Mesenteric fat pad (tissue), 1 donor: ENCODE measurements around the gene ZBTB17. TPM values are rescaled to one million over a fixed set of nuclear protein-coding genes. Genes with fewer than 3 reads are reported as not detected.
A peak's percentile ranks its signal among the peaks of the same experiment; 100 is the strongest.
"Not testable (repeated sequence)": the region's sequence is repeated elsewhere in the genome, so short reads cannot be mapped to it uniquely, and the experiment has no call there.

Source experiments
- DNase-seq: peaks from one replicate; pipeline ENCODE4 v3.0.0-alpha.2; 2020; ENCODE audit warnings: low spot score
- total RNA-seq: library from RNA; stranded (reverse); fragmentation: NEBNext Ultra II Directional; extraction: Animal tissue kit (Norgen Biotek cat#: 25700); gene quantifications from one replicate; pipeline ENCODE4 v1.2.1, GENCODE V29; 2021
- donor health status: DM: yes; HTN: yes; CAD: no.

The ZBTB17 gene
- total RNA-seq, 1 donor from 2014 or later: 29.9 TPM

DNA sequence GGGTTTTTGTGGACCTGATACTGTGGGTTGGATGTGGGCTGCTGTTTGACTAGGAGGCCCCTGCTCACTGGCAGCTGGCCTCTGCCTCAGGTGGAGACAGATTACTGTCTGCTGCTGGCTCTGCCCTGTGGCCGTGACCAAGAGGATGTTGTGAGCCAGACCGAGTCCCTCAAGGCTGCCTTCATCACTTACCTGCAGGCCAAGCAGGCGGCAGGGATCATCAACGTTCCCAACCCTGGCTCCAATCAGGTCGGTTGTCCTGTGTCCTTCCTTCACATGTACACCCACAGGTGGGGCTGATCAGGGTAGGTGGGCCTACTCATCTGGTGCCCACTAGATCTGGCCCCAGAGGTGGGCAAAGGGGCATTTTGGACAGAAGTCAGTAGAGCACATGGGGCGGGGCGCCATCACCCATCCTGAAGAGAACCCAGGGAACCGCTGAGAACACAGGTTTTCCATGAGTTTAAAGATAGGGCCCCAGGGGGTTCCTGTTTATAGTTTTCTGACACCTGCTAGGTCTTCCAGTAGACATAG lies 37.2 kb downstream of the ZBTB17 start:
- DNase-seq: peak; percentile 62

DNA sequence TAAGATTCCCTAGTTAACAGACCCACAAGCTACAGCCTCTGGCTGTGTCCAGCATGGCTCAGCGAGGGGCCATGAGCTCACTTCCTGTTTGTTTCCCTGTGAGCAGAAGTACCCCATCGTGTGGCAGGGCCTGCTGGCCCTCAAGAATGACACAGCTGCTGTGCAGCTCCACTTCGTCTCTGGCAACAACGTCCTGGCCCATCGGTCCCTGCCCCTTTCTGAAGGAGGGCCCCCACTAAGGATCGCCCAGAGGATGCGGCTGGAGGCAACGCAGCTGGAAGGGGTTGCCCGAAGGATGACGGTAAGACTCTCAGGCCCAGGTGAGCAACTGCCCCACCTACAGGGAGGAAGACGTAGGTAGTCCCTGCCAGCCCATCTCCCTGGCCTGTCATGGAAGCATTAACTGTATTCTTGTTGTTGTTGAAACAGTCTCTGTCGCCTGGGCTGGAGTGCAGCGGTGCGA lies 38.2 kb downstream of the ZBTB17 start:
- peak; percentile 74 for DNase-seq

DNA sequence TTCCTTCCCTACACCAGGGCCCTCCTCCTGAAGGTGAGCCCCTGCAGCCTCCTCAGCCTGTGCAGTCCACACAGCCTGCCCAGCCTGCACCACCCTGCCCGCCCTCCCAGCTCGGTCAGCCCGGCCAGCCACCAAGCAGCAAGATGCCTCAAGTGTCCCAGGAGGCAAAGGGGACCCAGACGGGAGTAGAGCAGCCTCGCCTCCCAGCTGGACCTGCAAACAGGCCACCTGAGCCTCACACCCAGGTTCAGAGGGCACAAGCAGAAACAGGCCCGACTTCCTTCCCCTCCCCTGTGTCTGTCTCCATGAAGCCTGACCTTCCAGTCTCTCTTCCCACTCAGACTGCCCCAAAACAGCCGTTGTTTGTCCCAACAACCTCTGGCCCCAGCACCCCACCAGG lies 38.8 kb downstream of the ZBTB17 start:
- DNase-seq: peak; percentile 84

DNA sequence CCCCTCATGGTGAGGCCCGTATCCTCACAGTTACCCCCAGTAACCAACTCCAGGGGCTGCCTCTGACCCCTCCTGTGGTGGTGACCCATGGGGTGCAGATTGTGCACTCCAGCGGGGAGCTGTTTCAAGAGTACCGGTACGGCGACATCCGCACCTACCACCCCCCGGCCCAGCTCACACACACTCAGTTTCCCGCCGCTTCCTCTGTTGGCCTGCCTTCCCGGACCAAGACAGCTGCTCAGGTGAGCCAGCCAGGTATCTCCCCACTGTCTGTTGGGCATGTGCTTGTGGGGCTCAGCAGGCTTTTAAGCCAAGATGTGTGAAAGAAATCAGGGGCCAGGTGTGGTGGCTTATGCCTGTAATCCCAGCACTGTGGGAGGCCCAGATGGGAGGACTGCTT lies 39.9 kb downstream of the ZBTB17 start:
- peak; percentile 85 for DNase-seq

DNA sequence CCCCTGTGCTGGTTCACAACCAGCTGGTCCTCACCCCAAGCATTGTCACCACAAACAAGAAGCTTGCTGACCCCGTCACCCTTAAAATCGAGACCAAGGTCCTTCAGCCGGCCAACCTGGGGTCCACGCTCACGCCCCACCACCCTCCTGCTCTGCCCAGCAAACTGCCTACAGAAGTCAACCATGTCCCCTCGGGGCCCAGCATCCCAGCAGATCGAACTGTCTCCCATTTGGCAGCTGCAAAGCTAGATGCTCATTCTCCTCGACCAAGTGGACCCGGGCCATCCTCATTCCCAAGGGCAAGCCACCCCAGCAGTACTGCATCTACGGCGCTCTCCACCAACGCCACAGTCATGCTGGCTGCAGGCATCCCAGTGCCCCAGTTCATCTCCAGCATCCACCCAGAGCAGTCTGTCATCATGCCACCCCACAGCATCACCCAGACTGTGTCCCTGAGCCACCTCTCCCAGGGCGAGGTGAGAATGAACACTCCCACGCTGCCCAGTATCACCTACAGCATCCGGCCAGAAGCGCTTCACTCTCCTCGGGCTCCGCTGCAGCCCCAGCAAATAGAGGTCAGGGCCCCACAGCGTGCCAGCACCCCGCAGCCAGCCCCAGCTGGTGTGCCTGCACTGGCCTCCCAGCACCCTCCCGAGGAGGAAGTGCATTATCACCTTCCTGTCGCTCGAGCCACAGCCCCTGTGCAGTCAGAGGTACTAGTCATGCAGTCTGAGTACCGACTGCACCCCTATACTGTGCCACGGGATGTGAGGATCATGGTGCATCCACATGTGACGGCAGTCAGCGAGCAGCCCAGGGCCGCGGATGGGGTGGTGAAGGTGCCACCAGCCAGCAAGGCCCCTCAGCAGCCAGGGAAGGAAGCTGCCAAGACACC lies 40.6 kb downstream of the ZBTB17 start:
- DNase-seq: peak; percentile 75

DNA sequence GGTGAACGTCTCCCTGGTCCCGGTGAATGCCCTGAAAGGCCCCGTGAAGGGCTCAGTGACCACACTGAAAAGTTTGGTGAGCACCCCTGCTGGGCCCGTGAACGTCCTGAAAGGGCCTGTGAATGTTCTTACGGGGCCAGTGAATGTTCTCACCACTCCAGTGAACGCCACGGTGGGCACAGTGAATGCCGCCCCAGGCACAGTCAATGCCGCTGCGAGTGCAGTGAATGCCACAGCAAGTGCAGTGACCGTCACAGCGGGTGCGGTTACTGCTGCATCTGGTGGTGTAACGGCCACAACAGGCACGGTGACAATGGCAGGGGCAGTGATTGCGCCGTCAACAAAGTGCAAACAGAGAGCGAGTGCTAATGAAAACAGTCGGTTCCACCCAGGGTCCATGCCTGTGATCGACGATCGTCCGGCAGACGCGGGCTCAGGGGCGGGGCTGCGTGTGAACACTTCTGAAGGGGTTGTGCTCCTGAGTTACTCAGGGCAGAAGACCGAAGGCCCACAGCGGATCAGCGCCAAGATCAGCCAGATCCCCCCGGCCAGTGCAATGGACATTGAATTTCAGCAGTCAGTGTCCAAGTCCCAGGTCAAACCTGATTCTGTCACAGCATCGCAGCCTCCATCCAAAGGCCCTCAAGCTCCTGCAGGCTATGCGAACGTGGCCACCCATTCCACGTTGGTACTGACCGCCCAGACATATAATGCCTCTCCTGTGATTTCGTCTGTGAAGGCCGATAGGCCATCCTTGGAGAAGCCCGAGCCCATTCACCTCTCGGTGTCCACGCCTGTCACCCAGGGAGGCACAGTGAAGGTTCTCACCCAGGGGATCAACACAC lies 41.5 kb downstream of the ZBTB17 start:
- peak; percentile 75 for DNase-seq

DNA sequence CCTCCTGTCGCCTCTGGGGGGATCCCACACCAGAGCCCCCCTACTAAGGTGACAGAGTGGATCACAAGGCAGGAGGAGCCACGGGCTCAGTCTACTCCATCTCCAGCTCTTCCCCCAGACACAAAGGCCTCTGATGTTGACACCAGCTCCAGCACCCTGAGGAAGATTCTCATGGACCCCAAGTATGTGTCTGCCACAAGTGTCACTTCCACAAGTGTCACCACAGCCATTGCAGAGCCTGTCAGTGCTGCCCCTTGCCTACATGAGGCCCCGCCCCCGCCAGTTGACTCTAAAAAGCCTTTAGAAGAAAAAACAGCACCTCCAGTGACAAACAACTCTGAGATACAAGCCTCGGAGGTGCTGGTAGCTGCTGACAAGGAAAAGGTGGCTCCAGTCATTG lies 42.2 kb downstream of the ZBTB17 start:
- peak; percentile 60 for DNase-seq

DNA sequence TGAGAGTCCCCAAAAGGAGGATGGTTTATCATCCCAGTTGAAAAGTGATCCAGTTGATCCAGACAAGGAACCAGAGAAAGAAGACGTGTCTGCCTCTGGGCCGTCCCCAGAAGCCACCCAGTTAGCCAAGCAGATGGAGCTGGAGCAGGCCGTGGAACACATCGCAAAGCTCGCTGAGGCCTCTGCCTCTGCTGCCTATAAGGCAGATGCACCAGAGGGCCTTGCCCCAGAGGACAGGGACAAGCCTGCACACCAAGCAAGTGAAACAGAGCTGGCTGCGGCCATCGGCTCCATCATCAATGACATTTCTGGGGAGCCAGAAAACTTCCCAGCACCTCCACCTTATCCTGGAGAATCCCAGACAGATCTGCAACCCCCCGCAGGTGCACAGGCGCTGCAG lies 43.3 kb downstream of the ZBTB17 start:
- peak; percentile 67 for DNase-seq

DNA sequence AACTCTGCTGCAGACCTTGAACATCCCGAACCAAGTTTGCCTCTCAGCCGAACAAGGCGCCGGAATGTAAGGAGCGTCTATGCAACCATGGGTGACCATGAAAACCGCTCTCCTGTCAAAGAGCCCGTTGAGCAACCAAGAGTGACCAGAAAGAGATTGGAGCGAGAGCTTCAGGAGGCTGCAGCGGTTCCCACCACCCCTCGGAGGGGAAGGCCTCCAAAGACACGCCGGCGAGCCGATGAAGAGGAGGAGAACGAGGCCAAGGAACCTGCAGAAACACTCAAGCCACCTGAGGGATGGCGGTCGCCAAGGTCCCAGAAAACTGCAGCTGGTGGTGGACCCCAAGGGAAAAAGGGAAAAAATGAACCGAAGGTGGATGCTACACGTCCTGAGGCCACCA lies 44.0 kb downstream of the ZBTB17 start:
- no peak for DNase-seq

DNA sequence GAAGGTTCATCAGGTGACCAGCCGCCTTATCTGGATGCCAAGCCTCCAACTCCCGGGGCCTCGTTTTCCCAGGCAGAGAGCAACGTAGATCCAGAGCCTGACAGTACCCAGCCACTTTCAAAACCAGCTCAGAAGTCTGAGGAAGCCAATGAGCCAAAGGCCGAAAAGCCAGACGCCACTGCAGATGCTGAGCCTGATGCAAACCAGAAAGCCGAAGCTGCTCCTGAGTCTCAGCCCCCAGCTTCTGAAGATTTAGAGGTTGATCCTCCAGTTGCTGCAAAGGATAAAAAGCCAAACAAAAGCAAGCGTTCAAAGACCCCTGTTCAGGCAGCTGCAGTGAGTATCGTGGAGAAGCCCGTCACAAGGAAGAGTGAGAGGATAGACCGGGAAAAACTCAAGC lies 44.5 kb downstream of the ZBTB17 start:
- no peak for DNase-seq

DNA sequence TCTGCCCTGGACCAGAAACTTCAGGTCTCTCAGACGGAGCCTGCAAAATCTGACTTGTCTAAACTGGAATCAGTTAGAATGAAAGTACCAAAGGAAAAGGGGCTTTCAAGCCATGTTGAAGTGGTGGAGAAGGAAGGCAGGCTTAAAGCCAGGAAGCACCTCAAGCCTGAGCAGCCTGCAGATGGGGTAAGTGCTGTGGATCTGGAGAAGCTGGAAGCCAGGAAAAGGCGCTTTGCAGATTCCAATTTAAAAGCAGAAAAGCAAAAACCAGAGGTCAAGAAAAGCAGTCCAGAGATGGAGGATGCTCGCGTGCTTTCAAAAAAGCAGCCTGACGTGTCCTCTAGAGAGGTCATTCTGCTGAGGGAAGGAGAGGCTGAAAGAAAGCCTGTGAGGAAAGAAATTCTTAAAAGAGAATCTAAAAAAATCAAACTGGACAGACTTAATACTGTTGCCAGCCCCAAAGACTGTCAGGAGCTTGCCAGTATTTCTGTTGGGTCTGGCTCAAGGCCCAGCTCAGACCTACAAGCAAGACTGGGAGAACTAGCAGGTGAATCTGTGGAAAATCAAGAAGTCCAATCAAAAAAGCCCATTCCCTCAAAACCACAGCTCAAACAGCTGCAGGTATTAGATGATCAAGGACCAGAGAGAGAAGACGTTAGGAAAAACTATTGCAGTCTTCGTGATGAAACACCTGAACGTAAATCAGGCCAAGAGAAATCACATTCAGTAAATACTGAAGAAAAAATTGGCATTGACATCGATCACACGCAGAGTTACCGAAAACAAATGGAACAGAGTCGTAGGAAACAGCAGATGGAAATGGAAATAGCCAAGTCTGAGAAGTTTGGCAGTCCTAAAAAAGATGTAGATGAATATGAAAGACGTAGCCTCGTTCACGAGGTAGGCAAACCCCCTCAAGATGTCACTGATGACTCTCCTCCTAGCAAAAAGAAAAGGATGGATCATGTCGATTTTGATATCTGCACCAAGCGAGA lies 46.6 kb downstream of the ZBTB17 start:
- DNase-seq: no peak

DNA sequence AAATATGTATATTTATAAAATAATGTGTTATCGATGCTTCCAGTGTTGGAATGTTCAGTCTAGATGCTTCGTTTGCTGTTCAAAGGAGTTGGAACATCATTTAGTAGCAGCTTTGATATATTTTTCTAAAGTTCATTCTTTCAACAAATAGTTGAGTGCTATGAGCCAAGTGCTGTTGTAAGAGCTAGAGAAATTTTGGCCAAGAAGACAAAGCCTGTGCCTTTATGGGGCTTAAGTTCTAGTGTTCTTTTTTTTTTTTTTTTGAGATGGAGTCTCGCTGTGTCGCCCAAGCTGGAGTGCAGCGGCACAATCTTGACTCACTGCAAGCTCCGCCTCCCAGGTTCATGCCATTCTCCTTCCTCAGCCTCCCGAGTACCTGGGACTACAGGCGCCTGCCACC lies 49.5 kb downstream of the ZBTB17 start:
- DNase-seq: not testable (repeated sequence)

DNA sequence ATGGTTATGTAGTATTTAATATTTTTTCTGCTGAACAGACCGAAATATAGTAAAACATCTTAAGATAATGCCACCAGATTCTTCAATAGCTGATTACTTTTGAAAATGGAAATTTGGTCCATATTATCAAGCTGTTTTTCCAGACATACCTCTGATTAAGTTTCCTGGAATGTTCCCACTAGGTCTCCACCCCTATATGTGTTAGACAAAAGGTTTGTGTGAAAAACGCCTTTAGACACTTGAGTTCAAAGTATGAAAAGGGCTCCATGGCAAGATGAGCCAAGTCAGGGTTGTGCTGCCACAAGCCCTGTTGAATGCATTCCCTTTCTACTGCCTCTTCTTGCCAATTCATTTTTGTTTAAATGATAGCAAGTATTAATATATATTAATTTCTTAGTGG lies 52.7 kb downstream of the ZBTB17 start:
- no peak for DNase-seq

DNA sequence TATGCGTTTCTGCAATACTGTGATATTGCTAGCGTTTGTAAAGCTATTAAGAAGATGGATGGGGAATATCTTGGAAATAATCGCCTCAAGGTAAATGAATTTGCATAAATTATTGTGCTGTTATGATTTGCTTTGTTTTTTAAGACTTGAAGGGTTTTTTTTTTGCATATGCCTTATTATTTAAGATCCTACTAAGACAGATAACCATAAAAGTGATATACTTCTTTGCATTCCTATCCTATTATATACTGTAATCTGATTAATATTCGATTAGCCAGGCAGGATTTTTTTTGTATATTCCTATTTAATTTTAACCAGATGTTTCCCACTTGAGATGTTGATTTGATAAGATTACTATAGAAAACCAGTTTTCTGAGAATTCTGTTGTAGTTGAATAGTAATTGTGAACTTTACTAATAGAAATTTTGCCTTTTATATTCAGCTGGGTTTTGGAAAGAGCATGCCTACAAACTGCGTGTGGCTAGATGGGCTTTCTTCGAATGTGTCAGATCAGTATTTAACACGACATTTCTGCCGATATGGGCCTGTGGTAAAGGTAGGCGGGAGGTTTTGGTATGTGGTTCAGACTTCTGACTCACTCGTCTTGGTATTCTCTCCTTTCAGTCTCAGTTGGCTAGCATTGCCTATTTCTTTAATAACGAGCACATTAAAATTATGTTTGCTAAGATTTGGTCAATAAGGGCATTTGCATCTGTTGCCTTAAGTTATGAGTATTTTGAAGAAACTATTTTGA lies 56.8 kb downstream of the ZBTB17 start:
- no peak for DNase-seq

DNA sequence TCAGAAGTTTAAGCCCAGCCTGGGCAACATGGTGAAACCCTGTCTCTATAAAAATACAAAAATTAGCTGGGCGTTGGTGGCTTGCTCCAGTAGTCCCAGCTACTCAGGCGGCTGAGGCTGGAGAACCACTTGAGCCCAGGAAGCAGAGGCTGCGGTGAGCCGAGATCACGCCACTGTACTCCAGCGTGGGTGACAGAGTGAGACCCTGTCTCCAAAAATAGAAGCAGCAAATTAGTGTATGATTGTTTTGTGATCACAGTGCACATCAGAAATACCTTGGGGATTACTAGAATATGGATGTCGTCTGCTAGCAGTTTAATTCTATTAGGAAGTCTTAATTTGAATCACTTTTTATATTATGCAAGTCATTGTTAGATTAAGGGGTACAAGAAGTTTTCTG lies 59.0 kb downstream of the ZBTB17 start:
- DNase-seq: no peak

DNA sequence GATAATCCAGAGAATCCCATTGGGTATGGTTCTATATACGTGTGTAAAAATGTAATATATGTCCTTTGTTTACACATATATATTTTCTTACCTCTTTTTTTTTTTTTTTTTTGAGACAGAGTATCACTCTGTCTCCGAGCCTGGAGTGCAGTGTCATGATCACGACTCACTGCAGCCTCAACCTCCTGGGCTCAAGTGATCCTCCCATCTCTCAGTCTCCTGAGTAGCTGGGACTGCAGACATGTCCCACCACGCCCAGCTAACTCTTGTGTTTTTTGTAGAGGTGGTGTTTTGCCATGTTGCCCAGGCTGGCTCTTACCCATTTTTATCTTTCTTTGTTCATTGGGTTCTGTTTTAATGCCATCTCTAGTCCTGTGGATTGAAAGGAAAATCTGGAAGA lies 59.5 kb downstream of the ZBTB17 start:
- no peak for DNase-seq

DNA sequence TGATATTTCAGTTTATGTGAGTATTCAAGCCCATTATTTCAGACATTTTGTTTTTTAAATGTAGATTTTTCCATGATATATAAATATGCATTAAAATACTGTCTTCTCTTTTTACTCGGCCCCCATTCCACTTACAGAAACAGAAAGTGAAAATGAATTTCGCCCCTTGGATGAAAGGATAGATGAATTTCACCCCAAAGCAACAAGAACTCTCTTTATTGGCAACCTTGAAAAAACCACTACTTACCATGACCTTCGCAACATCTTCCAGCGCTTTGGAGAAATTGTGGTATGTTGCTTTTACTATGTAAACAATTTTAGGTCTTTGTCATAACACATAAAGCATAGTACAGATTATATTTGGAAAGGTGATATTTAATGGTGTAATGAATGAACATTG lies 59.9 kb downstream of the ZBTB17 start:
- no peak for DNase-seq

DNA sequence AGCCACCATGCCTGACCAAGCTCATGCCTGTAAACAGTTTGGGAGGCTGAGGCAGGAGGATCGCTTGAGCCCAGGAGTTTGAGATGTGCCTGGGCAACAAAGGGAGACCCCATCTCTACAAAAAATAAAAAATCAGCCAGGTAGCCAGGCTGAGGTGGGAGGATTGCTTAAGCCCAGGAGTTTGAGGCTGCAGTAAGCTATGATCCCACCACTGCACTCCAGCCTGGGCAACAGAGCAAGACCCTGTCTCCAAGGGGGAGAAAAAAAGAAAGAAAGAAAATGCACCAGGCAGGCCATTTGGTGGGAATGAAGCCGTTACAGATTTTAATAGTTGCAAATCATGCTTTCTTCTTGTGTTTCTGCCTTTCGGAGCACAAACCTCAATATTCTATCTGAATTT lies 62.3 kb downstream of the ZBTB17 start:
- not testable (repeated sequence) for DNase-seq

DNA sequence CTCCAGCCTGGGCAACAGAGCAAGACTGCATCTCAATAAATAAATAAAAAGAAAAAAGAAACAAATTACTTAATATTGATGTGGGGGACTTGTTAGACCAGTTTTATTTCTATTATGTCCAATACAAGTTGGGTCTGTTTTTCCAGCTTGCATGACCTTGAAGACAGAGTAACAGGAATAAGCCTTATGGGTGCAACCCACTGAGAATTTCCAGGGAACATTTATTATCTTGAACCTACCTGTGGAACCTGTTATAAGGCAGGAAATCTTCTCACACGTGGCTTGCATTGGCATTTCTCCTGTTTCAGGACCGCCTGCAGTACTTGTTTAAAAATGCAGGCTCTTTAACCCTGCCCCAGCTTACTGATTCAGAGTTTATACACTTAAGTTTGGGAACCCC lies 64.0 kb downstream of the ZBTB17 start:
- no peak for DNase-seq

DNA sequence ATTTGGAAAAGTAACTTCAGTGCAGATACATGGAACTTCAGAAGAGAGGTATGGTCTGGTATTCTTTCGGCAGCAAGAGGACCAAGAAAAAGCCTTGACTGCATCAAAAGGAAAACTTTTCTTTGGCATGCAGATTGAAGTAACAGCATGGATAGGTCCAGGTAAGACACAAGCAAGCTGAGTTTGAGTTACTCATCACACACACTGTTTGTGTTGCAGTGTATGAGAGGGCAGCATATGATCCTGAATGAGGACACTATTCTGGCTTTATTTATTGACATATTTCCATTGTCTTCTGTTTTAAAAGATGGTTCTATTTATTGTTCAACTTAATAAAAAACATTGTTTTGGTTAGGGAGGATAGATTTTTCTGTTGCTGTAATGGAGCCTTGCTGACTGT lies 64.8 kb downstream of the ZBTB17 start:
- DNase-seq: no peak
